Left hindlimb (tissue), 1 donor: ENCODE data around the gene FEZF1.

Experiments
- DNase-seq: peaks from one replicate; pipeline ENCODE4 v3.0.0-alpha.2; 2018

FEZF1 gene

GRCh38 chr7:122261442-122261841 is 43.1 kb downstream of the FEZF1 start:
- no peak for DNase-seq

- no peak for DNase-seq
Measured at GRCh38 chr7:122261016-122261415, 43.5 kb downstream of the FEZF1 start.

- DNase-seq, result no peak
Measured at GRCh38 chr7:122260336-122260735, 44.2 kb downstream of the FEZF1 start.

- DNase-seq, result no peak
Measured at GRCh38 chr7:122258971-122259370, 45.6 kb downstream of the FEZF1 start.

GRCh38 chr7:122257056-122257455 is 47.5 kb downstream of the FEZF1 start:
- DNase-seq, result no peak

- no peak for DNase-seq
Measured at GRCh38 chr7:122256046-122256445, 48.5 kb downstream of the FEZF1 start.

- DNase-seq, result no peak
Measured at GRCh38 chr7:122255454-122255853, 49.1 kb downstream of the FEZF1 start.
